Measurements from ENCODE around the gene SIKE1.

DNA sequence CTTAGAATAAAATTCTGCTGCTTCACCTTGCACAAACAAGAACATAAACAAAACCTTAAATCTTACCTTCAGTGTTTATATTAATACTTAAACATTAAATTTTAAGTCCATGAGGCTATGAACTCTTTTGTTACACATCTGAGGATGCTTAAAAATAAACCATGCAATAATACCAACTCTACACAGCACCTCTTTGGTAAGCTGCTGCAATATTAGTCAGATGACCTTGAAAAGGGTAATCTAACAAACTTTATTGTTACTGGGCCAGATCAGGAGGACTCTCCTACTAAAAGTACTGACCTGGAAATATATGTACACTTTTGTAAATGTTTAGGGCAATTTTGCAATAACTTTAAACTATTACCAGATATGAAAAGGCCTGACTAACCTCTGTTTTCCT lies 763 bp downstream of the SIKE1 start:
- TF ChIP-seq POLR2AphosphoS5 (IDR thresholded peaks at IDR 0.05; ENCODE audit: borderline replicate concordance, low read depth, low read length), result no peak
- no peak for TF ChIP-seq EZH2 (IDR thresholded peaks at IDR 0.05)
